Motor neuron (in vitro differentiated cells): Measurements from ENCODE around the gene SALL2. TPM values are rescaled to one million over a fixed set of nuclear protein-coding genes. Genes with fewer than 3 reads are reported as not detected.

Experiments used
- ATAC-seq, 8 experiments: fragments of 200-7000 bp; cut with Tn5 transposase; replicated peaks in 6 of 8; 2 replicates each; pipeline ENCODE4 v1.8.0; 2021; ENCODE audit warnings: mild to moderate bottlenecking in 8 of 8, moderate library complexity in 8 of 8
- H3K27ac ChIP-seq, 2 donors: fragments of 250-450 bp; sonication (Bioruptor Pico); 2 replicates each; pipeline ENCODE4 v1.9.0; 2021; ENCODE audit warnings: antibody characterized with exemption in 2 of 2, mild to moderate bottlenecking in 2 of 2, moderate library complexity in 1 of 2
- H3K4me1 ChIP-seq, 2 donors: fragments of 250-450 bp; sonication (Bioruptor Pico); replicated peaks in 1 of 2; 2 replicates each; pipeline ENCODE4 v1.6.1; 2021; ENCODE audit warnings: antibody characterized with exemption in 2 of 2, mild to moderate bottlenecking in 2 of 2, moderate library complexity in 1 of 2
- H3K4me3 ChIP-seq, 5 donors: fragments of 250-450 bp; sonication (Bioruptor Pico); 2 replicates each; pipeline ENCODE4 v1.9.0; 2021; ENCODE audit warnings: antibody characterized with exemption in 5 of 5, mild to moderate bottlenecking in 5 of 5, moderate library complexity in 4 of 5
- WGBS, 10 experiments: fragments of 450-650 bp; shearing (Covaris generic); methylation state at CpG; one replicate each; pipeline ENCODE4 v1.0.0; 2022; 5-methylcytosine and 5-hydroxymethylcytosine counted together
- in situ Hi-C, 9 experiments: fragments of 400-800 bp; cut with MboI; loops; one replicate each; pipeline ENCODE4 v1.15.0; 2021; ENCODE audit warnings: low sequenced_read_pairs in 9 of 9, low pct_unique_long_range_greater_than_20kb in 2 of 9; ENCODE audit not compliant: unreplicated experiment in 9 of 9
- total RNA-seq, 8 experiments: library from RNA; unstranded; fragments of 300-600 nt; gene quantifications; 2 replicates each; pipeline versions ENCODE4 v1.2.3 to v1.2.4, GENCODE V29; 2022

The SALL2 gene
- total RNA-seq, 8 experiments from 2014 or later = 0.66 to 92.5 (median 37.5) TPM

DNA sequence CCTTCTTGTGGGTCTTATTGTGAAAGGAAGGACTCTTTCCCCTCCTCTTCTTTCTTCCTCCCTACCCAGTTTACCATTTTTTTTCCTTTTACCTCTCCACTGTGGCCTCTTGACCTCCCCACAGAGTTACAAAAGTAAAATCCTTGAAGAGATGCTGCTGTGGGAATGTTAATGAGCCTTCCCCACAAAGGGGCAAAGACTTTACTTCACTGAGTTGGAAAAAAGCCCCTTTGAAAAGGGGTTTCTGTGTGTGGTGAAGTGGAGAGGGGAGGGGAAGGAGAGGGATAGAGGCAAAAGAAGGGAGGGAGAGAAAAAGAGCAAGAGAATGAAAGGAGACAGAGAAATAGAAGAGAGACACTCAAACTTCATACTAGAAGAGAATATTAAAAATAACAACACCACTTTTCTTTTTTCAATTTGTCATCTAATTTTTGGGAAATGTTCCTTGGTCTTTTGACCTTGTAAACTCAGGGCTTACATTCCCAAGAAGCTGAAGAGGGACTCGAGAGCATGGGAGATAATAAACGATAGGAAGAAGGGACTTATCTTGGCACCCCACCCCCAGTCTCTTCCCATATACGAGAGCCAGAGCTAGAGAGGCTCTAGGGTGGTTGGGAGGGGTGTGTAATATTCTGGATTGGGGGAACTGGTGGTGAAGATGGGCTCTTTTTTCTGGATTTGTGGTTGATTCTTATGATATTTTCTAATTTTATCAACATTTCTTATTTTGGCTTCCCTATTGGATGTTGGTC, 13.2 kb upstream of the SALL2 start:
- no peak for ATAC-seq

GRCh38 chr14:21537090-21537424, 10.9 kb upstream of the SALL2 start:
- in situ Hi-C loops = no loop called here
- 0 to 13% (median 6%) methylated on average over 1 to 3 of the region's 3 CpGs; no CpG with 5 or more reads in 2 of the 10 experiments for WGBS, 10 experiments
- H3K4me1 ChIP-seq = peaks cover 32 to 37% of the 10 kb centered on the region in 2 donors
- peak overlapping the region; percentile 66 to 67 for H3K27ac ChIP-seq
- peak overlapping the region; percentile 32 to 49 (median 47) for H3K4me3 ChIP-seq
- ATAC-seq = peak in 6 of 8 experiments; percentile 6 to 44 (median 34)

More for the DNA sequence above, 13.2 kb upstream of the SALL2 start:
- in situ Hi-C loops = no loop called here
- Histone ChIP-seq H3K4me1 (peaks cover 42 to 45% of the 10 kb centered on the region in 2 donors), H3K4me3 (no peak overlapping the region), H3K27ac (peak overlapping the region; percentile 19 to 56)
- WGBS, 10 experiments = 0 to 11% (median 1%) methylated on average over 2 to 3 of the region's 3 CpGs; no CpG with 5 or more reads in 4 of the 10 experiments

DNA sequence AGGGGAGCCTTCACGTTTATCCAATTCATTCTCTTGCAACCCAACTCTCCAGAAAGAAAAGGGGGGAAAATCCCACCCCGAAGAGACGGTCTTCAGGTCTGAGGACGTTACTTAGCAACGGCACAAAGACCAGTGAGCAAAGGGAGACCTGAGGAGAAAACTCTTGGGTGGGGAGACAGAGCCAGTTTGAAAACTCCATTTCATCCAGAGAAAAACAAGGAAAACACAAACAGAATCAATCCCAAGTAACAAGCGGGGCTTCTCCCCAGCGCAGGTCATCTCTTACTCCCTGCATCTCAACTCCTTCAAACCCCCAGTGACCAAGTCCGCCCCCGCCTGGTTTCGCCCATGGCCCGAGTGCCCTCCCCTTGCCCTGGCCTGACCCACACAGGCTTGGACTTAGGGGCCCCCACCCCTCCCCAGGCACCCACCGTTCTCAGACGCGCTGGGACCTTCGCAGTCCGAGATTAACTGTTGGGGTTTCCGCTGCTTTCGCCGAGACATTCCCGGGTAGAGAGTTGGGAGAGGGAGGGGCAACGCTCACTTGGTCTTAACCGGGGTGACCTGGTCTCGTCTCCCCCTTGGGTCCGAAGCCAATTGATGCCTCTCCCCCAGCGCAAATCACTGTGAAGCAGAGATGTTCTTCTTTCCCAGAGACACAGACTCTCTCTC, 10.4 kb upstream of the SALL2 start:
- Histone ChIP-seq H3K4me1 (peaks cover 32 to 37% of the 10 kb centered on the region in 2 donors), H3K27ac (peak overlapping the region; percentile 66 to 67), H3K4me3 (peak overlapping the region; percentile 32 to 49 (median 47))
- in situ Hi-C loops = no loop called here
- 0 to 4% (median 0%) methylated on average over 1 to 6 of the region's 25 CpGs; no CpG with 5 or more reads in 3 of the 10 experiments for WGBS, 10 experiments
- peak; percentile 45 to 71 (median 66) for ATAC-seq

DNA sequence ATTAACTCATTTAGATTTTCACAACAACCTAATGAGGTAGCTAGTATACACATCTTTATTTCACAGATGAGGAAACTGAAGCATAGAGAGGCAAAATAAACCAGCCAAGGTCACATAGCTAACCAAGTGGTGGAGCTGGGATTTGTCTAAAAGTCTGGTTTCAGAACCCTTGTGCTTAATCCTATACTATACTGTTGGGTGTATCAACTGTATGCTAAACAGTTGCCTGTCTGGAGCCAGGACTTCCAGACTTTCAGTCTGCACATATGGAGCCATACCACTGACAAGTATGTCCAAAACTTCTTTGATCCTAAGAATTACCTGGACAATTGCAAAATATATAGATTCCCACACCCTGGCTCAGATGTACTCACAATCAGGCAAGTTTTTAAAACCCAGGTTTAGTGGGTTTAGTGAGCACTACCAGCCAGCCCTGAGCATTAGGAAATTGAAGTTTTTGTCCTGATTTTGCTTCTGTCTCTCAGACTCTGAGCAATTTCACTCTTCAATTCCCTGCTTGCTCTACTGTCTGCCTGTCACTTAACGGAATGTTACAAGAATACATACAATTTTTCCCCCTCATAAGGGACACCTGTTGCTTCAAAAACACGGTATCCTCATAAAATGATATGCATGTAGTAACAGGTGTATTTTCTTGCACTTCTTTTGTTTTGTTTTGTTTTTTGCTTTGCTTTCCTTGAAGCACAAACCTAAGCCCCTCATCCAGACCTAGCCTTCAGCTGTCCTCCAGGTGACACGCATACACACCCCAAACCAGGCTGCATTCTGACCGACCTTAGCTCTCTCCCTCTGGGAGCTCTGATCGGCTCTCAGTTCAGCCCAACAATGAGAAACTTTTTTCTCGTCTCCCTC, 9.6 kb upstream of the SALL2 start:
- in situ Hi-C loops = no loop called here
- H3K4me3 ChIP-seq = peak overlapping the region; percentile 32 to 49 (median 47)
- 0 to 32% (median 0%) methylated on average over 1 to 5 of the region's 6 CpGs; no CpG with 5 or more reads in 2 of the 10 experiments for WGBS, 10 experiments
- peaks cover 32 to 37% of the 10 kb centered on the region in 2 donors for H3K4me1 ChIP-seq
- ATAC-seq = peak; percentile 35 to 71 (median 58)
- H3K27ac ChIP-seq = peak overlapping the region in 1 of 2 donors; percentile 66

GRCh38 chr14:21534576-21534975, 8.4 kb upstream of the SALL2 start:
- WGBS, 10 experiments = 7 to 72% (median 20%) methylated on average over 1 to 2 of the region's 4 CpGs; no CpG with 5 or more reads in 5 of the 10 experiments
- H3K4me3 ChIP-seq = peak overlapping the region in 3 of 5 donors; percentile 11 to 49 (median 14)
- ATAC-seq = peak in 6 of 8 experiments; percentile 18 to 58 (median 54)
- no peak overlapping the region for H3K27ac ChIP-seq
- peaks cover 29 to 35% of the 10 kb centered on the region in 2 donors for H3K4me1 ChIP-seq
- in situ Hi-C loops = no loop called here

- ATAC-seq = no peak
- in situ Hi-C loops = no loop called here
- H3K4me1 ChIP-seq = peaks cover 16 to 22% of the 10 kb centered on the region in 2 donors
- H3K4me3 ChIP-seq = no peak overlapping the region
- no peak overlapping the region for H3K27ac ChIP-seq
Measured at GRCh38 chr14:21533294-21533693, 7.1 kb upstream of the SALL2 start.

DNA sequence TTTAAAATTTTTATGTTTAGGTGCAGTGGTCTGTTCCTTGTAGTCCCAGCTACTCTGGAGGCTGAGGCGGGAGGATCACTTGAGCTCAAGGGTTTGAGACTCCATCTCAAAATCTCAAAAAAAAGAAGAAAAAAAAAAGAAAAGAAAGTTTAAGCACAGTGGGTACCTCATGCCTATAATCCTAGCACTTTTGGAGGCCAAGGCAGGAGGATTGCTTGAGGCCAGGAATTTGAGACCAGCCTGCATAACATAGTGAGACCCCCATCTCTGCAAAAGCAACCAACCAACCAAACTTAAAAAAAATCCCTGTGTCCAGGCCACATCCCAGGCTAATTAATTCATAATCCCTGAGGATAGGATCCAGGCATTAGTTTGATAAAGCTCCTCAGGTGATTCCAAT, 3.4 kb upstream of the SALL2 start:
- Histone ChIP-seq H3K27ac (no peak overlapping the region), H3K4me1 (peaks cover 17 to 19% of the 10 kb centered on the region in 2 donors), H3K4me3 (no peak overlapping the region)
- in situ Hi-C loops = no loop called here
- ATAC-seq = no peak
- WGBS, 10 experiments = 86 to 100% (median 100%) methylated on average over 1 of the region's 1 CpG; no CpG with 5 or more reads in 2 of the 10 experiments

GRCh38 chr14:21528381-21529348, 2.5 kb upstream of the SALL2 start:
- peaks cover 14% of the 10 kb centered on the region in 2 donors for H3K4me1 ChIP-seq
- in situ Hi-C loops = no loop called here
- no peak overlapping the region for H3K4me3 ChIP-seq
- ATAC-seq = no peak
- WGBS, 10 experiments = 28 to 100% (median 89%) methylated on average over 2 to 4 of the region's 4 CpGs; no CpG with 5 or more reads in 2 of the 10 experiments
- no peak overlapping the region for H3K27ac ChIP-seq

DNA sequence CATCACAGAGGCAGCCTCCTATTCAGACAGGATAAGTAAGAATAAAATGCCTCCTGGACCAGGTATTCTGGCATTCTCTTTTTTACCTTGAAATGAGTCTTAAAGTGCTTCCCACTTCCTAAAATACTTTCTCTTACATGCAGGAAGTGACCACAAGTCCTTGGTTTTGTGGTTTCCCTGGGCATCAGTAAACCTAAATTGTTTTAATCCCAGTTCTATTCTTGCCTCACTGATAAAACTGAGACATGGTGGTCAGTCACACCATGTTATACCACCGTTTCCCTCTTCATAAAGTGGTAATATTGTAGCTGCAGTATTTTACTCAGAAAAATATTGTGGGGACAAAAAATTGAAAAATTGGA, 1.2 kb upstream of the SALL2 start:
- 0 to 83% (median 50%) methylated on average over 1 of the region's 1 CpG; no CpG with 5 or more reads in 3 of the 10 experiments for WGBS, 10 experiments
- peak overlapping the region; percentile 69 to 99 (median 83) for H3K4me3 ChIP-seq
- in situ Hi-C loops = no loop called here
- H3K27ac ChIP-seq = peak overlapping the region; percentile 91 to 92
- peaks cover 9 to 14% of the 10 kb centered on the region in 2 donors for H3K4me1 ChIP-seq
- ATAC-seq = no peak

GRCh38 chr14:21526672-21527317, 649 bp upstream of the SALL2 start:
- peak overlapping the region; percentile 91 to 92 for H3K27ac ChIP-seq
- WGBS, 10 experiments = 0 to 60% (median 5%) methylated on average over 1 to 4 of the region's 13 CpGs; no CpG with 5 or more reads in 4 of the 10 experiments
- peak in 5 of 8 experiments; percentile 2 to 17 (median 3) for ATAC-seq

DNA sequence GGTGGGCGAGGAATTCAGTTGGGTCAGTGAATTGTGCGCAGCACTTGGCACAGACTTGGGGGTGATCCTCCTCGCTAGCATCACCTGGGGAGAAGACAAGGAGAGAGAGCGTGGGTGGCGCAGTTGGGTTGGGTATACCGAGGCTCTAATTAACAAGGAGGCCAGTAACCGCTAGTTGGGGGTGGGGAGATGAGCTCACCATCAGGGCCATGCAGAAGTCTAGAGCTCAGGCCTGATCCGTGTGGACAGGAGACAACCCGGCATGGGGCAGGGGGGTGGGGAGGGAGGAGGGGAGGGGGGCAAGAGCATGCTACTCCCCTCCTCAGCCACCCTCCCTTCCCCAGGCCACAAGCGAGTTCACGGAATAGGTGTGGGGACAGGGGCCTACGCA, 580 bp downstream of the SALL2 start:
- Histone ChIP-seq H3K4me3 (peak overlapping the region; percentile 69 to 99 (median 83)), H3K4me1 (peaks cover 18 to 20% of the 10 kb centered on the region in 2 donors), H3K27ac (peak overlapping the region; percentile 91 to 92)
- ATAC-seq = peak; percentile 42 to 71 (median 66)
- 40% methylated on average over 1 of the region's 12 CpGs; no CpG with 5 or more reads in 9 of the 10 experiments for WGBS, 10 experiments
- in situ Hi-C loops = no loop called here

More at GRCh38 chr14:21526672-21527317, 649 bp upstream of the SALL2 start:
- Histone ChIP-seq H3K4me3 (peak overlapping the region; percentile 69 to 99 (median 83)), H3K4me1 (peaks cover 12 to 16% of the 10 kb centered on the region in 2 donors)
- in situ Hi-C loops = no loop called here
